Thoracic aorta (tissue), 2 donors: ENCODE measurements around the gene GTF2B. TPM values are rescaled to one million over a fixed set of nuclear protein-coding genes. Genes with fewer than 3 reads are reported as not detected.
"Not testable (repeated sequence)": the region's sequence is repeated elsewhere in the genome, so short reads cannot be mapped to it uniquely, and the experiment has no call there.

ENCODE experiments used
- ATAC-seq: fragments of 150-250 bp; one replicate; pipeline ENCODE4 v1.8.0; 2017; ENCODE audit warnings: low read depth; ENCODE audit not compliant: insufficient number of reproducible peaks, low FRiP score
- DNase-seq: peaks from one replicate; pipeline ENCODE4 v3.0.0-alpha.2; 2020; ENCODE audit warnings: low spot score
- H3K27ac ChIP-seq, 2 donors: fragments of 200-600 bp; sonication (generic); 1 replicate in 1 of 2; 2 replicates in 1 of 2; pipeline ENCODE4 v1.5.1; 2016; ENCODE audit warnings: mild to moderate bottlenecking in 2 of 2, moderate library complexity in 2 of 2
- H3K27me3 ChIP-seq: fragments of 200-600 bp; sonication (generic); replicated peaks from 2 replicates; pipeline ENCODE4 v1.6.0; 2016; ENCODE audit warnings: mild to moderate bottlenecking; ENCODE audit not compliant: insufficient read depth
- H3K36me3 ChIP-seq: fragments of 200-600 bp; sonication (generic); one replicate; pipeline ENCODE4 v1.5.1; 2016
- H3K4me1 ChIP-seq, 2 donors: fragments of 200-600 bp; sonication (generic); 1 replicate in 1 of 2; 2 replicates in 1 of 2; pipeline versions ENCODE4 v1.5.1 to v1.6.0; 2016; ENCODE audit warnings: low read depth in 2 of 2, mild to moderate bottlenecking in 1 of 2; ENCODE audit not compliant: control insufficient read depth in 1 of 2
- H3K4me3 ChIP-seq: fragments of 200-600 bp; sonication (generic); 2 replicates; pipeline ENCODE4 v1.5.1; 2016; ENCODE audit warnings: mild to moderate bottlenecking
- H3K9me3 ChIP-seq: fragments of 200-600 bp; sonication (generic); 2 replicates; pipeline ENCODE4 v1.5.1; 2016
- CTCF ChIP-seq: fragments of 200-600 bp; sonication (generic); IDR thresholded peaks from one replicate; pipeline ENCODE4 v1.5.1; 2019; ENCODE audit warnings: antibody characterized with exemption
- total RNA-seq, 2 donors: library from RNA; depleted of rRNA; stranded (reverse); fragments of >200 nt; gene quantifications; one replicate each; pipeline versions ENCODE4 v1.1.0 to v1.2.3, GENCODE V29; 2016

GTF2B gene
- total RNA-seq, 2 donors from 2014 or later: 17.3 to 27.4 TPM

DNA sequence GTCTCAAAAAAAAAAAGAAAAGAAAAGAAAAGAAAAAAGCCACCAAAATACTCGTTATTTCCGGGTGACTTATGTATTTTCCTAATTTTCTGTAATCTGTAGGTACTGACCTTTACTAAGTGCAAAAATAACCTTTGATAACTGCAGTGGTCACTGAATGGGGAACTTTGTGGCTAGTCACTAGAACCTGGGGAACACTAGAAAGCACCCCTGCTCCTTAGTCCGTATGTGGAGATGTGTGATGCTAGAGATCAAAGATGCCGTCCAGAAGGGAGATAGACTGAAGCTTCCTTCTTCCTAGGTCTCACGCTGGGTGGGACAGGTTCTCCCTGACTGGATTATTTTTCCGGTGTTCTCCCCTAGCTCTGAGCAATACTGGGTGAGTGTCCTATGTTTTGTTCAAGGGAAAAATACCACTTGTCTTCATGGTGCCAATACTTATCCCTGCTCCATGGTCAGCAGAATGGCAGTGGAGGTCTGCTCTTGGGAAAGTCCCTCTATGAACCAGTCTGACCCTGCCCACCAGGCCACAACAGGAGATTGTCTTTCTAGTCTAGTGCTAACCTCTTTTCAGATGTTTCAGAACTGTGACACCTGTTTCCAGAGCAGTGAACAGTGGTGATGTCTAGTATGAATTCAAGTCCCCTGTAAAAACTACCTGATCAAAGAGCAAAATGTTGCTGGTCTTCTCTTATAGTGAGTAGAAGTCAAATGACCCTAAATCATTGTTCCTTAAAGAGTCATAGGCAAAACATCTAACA is 39.9 kb downstream of the GTF2B start:
- DNase-seq (no peak), ATAC-seq (no peak)
- no peak for TF ChIP-seq CTCF
- Histone ChIP-seq H3K27ac (no peak overlapping the region), H3K27me3 (no peaks in the 10 kb centered on the region), H3K4me3 (no peak overlapping the region), H3K9me3 (no peaks in the 10 kb centered on the region), H3K36me3 (peaks cover 13% of the 10 kb centered on the region), H3K4me1 (no peaks in the 10 kb centered on the region)

GRCh38 chr1:88847643-88848042 is 43.7 kb downstream of the GTF2B start:
- Histone ChIP-seq H3K27ac (no peak overlapping the region), H3K9me3 (no peaks in the 10 kb centered on the region), H3K27me3 (no peaks in the 10 kb centered on the region), H3K4me3 (no peak overlapping the region), H3K36me3 (no peaks in the 10 kb centered on the region), H3K4me1 (no peaks in the 10 kb centered on the region)
- TF ChIP-seq CTCF: no peak
- ATAC-seq (no peak), DNase-seq (no peak)

GRCh38 chr1:88825721-88826120 is 65.6 kb downstream of the GTF2B start:
- Histone ChIP-seq H3K9me3 (no peaks in the 10 kb centered on the region), H3K27ac (no peak overlapping the region), H3K36me3 (no peaks in the 10 kb centered on the region), H3K4me1 (no peaks in the 10 kb centered on the region), H3K4me3 (no peak overlapping the region), H3K27me3 (no peaks in the 10 kb centered on the region)
- TF ChIP-seq CTCF: no peak
- ATAC-seq (no peak), DNase-seq (no peak)

- not testable (repeated sequence) for H3K27ac ChIP-seq, H3K4me1 ChIP-seq, H3K27me3 ChIP-seq, H3K36me3 ChIP-seq, H3K9me3 ChIP-seq, ATAC-seq, DNase-seq, H3K4me3 ChIP-seq
These were observed 71.7 kb downstream of the GTF2B start for GRCh38 chr1:88819642-88820041.

- H3K4me1 ChIP-seq: no peaks in the 10 kb centered on the region
- peaks cover 6% of the 10 kb centered on the region for H3K36me3 ChIP-seq
- no peak overlapping the region for H3K4me3 ChIP-seq
- no peak for ATAC-seq
- no peak for TF ChIP-seq CTCF
- no peaks in the 10 kb centered on the region for H3K27me3 ChIP-seq
- DNase-seq: no peak
- no peak overlapping the region for H3K27ac ChIP-seq
- no peaks in the 10 kb centered on the region for H3K9me3 ChIP-seq
These were observed 77.9 kb downstream of the GTF2B start for GRCh38 chr1:88813471-88813870.

DNA sequence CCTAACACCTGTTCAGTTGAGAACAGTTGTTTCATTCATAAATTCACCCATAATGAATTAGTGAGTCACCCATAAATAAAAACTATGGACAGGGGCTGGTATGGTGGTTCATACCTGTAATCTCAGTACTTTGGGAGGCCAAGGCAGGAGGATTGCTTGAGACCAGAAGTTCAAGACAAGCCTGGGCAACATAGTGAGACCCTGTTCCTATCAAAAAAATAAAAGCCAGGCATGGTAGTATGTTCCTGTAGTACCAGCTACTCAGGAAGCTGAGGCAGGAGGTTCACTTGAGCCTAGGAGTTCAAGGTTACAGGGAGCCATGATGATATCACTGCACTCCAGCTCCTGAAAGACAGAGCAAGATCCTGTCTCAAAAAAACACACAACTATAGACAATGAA is 79.0 kb downstream of the GTF2B start:
- H3K4me1 ChIP-seq: no peaks in the 10 kb centered on the region

More for the DNA sequence above, 79.0 kb downstream of the GTF2B start:
- no peak for TF ChIP-seq CTCF
- ATAC-seq: no peak
- DNase-seq: no peak
- H3K27ac ChIP-seq: no peak overlapping the region
- H3K4me3 ChIP-seq: no peak overlapping the region
- no peaks in the 10 kb centered on the region for H3K27me3 ChIP-seq
- H3K9me3 ChIP-seq: no peaks in the 10 kb centered on the region
- peaks cover 6% of the 10 kb centered on the region for H3K36me3 ChIP-seq
